Measurements from ENCODE around the gene COG5. TPM values are rescaled to one million over a fixed set of nuclear protein-coding genes. Genes with fewer than 3 reads are reported as not detected.

Gene COG5
- total and polyA plus RNA-seq, 4 donors = 4.1 to 27.1 (median 8.4) TPM

DNA sequence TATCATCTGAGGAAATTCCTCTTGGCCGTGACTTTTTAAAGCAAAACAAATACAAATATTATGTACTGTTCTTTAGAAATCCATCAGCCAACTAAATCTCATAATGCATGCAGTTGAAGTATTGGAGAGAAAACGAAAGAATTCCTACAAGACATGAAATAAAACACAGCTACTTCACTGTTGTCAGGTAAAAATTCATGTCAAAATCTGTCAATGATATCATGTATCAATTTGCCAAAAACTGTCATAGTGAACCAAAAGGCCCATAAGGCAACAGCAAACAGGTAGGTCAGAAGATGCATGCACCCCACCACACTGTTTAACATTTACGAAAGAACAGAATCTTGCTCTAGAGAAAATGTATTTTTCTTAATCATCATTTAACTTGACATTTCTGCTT, 91.6 kb downstream of the COG5 start (continued):
- TF ChIP-seq REST (IDR thresholded peaks at IDR 0.05) (no peak), ATF3 (IDR thresholded peaks at IDR 0.05) (no peak), RAD21 (IDR thresholded peaks at IDR 0.05) (no peak), HNF4A (conservative IDR thresholded peaks at IDR 0.05) (no peak), NR2F2 (IDR thresholded peaks at IDR 0.05) (no peak), RXRA (IDR thresholded peaks at IDR 0.05) (no peak), FOXA1 (IDR thresholded peaks at IDR 0.05) (no peak)
- TF ChIP-seq, protein P1, sequence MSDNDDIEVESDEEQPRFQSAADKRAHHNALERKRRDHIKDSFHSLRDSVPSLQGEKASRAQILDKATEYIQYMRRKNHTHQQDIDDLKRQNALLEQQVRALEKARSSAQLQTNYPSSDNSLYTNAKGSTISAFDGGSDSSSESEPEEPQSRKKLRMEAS (IDR thresholded peaks at IDR 0.05) = no peak

GRCh38 chr7:107471292-107472070, 92.2 kb downstream of the COG5 start:
- no peak for TF ChIP-seq FOXA1 (IDR thresholded peaks at IDR 0.05)
- no peak for TF ChIP-seq HNF4A (conservative IDR thresholded peaks at IDR 0.05)
- TF ChIP-seq TAF1 (conservative IDR thresholded peaks at IDR 0.05) = no peak
- no peak for TF ChIP-seq EGR1 (IDR thresholded peaks at IDR 0.05; ENCODE audit: low read depth in 2 of 2)
- TF ChIP-seq, protein P2, sequence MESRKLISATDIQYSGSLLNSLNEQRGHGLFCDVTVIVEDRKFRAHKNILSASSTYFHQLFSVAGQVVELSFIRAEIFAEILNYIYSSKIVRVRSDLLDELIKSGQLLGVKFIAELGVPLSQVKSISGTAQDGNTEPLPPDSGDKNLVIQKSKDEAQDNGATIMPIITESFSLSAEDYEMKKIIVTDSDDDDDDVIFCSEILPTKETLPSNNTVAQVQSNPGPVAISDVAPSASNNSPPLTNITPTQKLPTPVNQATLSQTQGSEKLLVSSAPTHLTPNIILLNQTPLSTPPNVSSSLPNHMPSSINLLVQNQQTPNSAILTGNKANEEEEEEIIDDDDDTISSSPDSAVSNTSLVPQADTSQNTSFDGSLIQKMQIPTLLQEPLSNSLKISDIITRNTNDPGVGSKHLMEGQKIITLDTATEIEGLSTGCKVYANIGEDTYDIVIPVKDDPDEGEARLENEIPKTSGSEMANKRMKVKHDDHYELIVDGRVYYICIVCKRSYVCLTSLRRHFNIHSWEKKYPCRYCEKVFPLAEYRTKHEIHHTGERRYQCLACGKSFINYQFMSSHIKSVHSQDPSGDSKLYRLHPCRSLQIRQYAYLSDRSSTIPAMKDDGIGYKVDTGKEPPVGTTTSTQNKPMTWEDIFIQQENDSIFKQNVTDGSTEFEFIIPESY (IDR thresholded peaks at IDR 0.05) = no peak
- TF ChIP-seq JUND (IDR thresholded peaks at IDR 0.05) = no peak
- TF ChIP-seq RAD21 (IDR thresholded peaks at IDR 0.05) = no peak
- TF ChIP-seq YY1 (IDR thresholded peaks at IDR 0.05) = no peak
- TF ChIP-seq, protein P3, sequence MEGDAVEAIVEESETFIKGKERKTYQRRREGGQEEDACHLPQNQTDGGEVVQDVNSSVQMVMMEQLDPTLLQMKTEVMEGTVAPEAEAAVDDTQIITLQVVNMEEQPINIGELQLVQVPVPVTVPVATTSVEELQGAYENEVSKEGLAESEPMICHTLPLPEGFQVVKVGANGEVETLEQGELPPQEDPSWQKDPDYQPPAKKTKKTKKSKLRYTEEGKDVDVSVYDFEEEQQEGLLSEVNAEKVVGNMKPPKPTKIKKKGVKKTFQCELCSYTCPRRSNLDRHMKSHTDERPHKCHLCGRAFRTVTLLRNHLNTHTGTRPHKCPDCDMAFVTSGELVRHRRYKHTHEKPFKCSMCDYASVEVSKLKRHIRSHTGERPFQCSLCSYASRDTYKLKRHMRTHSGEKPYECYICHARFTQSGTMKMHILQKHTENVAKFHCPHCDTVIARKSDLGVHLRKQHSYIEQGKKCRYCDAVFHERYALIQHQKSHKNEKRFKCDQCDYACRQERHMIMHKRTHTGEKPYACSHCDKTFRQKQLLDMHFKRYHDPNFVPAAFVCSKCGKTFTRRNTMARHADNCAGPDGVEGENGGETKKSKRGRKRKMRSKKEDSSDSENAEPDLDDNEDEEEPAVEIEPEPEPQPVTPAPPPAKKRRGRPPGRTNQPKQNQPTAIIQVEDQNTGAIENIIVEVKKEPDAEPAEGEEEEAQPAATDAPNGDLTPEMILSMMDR (IDR thresholded peaks at IDR 0.05; ENCODE audit: low read depth, low read length, missing input control) = no peak
- TF ChIP-seq RXRA (IDR thresholded peaks at IDR 0.05) = no peak
- TF ChIP-seq NR2F2 (IDR thresholded peaks at IDR 0.05) = no peak
- TF ChIP-seq FOXA2 (IDR thresholded peaks at IDR 0.05) = no peak
- WGBS = 82% methylated on average over 3 of the region's 3 CpGs
- H3K27ac ChIP-seq (ENCODE audit: low read depth in 1 of 2, low read length in 2 of 2) = no peak overlapping the region

More at GRCh38 chr7:107471292-107472070, 92.2 kb downstream of the COG5 start:
- DNase-seq (ENCODE audit: low spot score) = no peak
- H3K4me1 ChIP-seq (ENCODE audit: control insufficient read depth in 4 of 4, insufficient read depth in 4 of 4, low read length in 3 of 4) = no peaks in the 10 kb centered on the region
- H3K9me3 ChIP-seq (ENCODE audit: control insufficient read depth in 4 of 4, low read length in 3 of 4) = no peaks in the 10 kb centered on the region
- no peaks in the 10 kb centered on the region for H3K36me3 ChIP-seq (ENCODE audit: control insufficient read depth in 4 of 4, insufficient read depth in 3 of 4, low read depth in 1 of 4, low read length in 3 of 4)
- no peak overlapping the region for H3K4me3 ChIP-seq (ENCODE audit: low read depth in 1 of 3, low read length in 3 of 3)
- H3K27me3 ChIP-seq (ENCODE audit: control insufficient read depth in 4 of 4, insufficient read depth in 4 of 4, low read length in 3 of 4) = no peaks in the 10 kb centered on the region
- no peak overlapping the region for H3K9ac ChIP-seq (ENCODE audit: low read depth in 1 of 2, low read length in 2 of 2)
